Vagina (tissue), 2 donors: Measurements from ENCODE around the gene HEATR3. TPM values are rescaled to one million over a fixed set of nuclear protein-coding genes. Genes with fewer than 3 reads are reported as not detected.

Experiments used
- DNase-seq, 2 donors: peaks; one replicate each; pipeline ENCODE4 v3.0.0-alpha.2; 2017; ENCODE audit errors: extremely low spot score in 2 of 2
- H3K27ac ChIP-seq: fragments of 200-600 bp; sonication (generic); one replicate; pipeline ENCODE4 v1.5.1; 2019
- H3K27me3 ChIP-seq: fragments of 200-600 bp; sonication (generic); one replicate; pipeline ENCODE4 v1.5.1; 2019
- H3K36me3 ChIP-seq, 2 donors: fragments of 200-600 bp; sonication (generic); one replicate each; pipeline ENCODE4 v1.5.1; 2017 to 2019
- H3K4me1 ChIP-seq: fragments of 200-600 bp; sonication (generic); one replicate; pipeline ENCODE4 v1.5.1; 2019
- H3K4me3 ChIP-seq, 2 donors: fragments of 200-600 bp; sonication (generic); 1 replicate in 1 of 2; 2 replicates in 1 of 2; pipeline ENCODE4 v1.5.1; 2016 to 2019
- H3K9me3 ChIP-seq: fragments of 200-600 bp; sonication (generic); one replicate; pipeline ENCODE4 v1.5.1; 2019
- POLR2A ChIP-seq, 2 donors: fragments of 450-650 bp; IDR thresholded peaks; one replicate each; pipeline ENCODE4 v1.6.1; 2017; ENCODE audit warnings: antibody characterized with exemption in 2 of 2, mild to moderate bottlenecking in 2 of 2, moderate library complexity in 2 of 2
- POLR2AphosphoS5 ChIP-seq, 2 donors: sonication (generic); formaldehyde crosslinking; IDR thresholded peaks; one replicate each; pipeline ENCODE4 v1.9.0; 2017; ENCODE audit warnings: antibody characterized with exemption in 2 of 2, mild to moderate bottlenecking in 2 of 2, low read depth in 1 of 2; ENCODE audit not compliant: insufficient read depth in 1 of 2
- intact Hi-C: fragments of 100-400 bp; cut with DNase I; formaldehyde crosslinking; loops from one replicate; pipeline ENCODE4 v1.15.1; 2023
- total RNA-seq: library from RNA; depleted of rRNA; stranded (reverse); fragments of >200 nt; gene quantifications from one replicate; pipeline ENCODE4 v1.2.3, GENCODE V29; 2016
- TF ChIP-seq, protein P1 (sequence below), 3 experiments: fragments of 450-650 bp in 2 of 3; fragments of 200-600 bp in 1 of 3; sonication (generic) in 1 of 3; IDR thresholded peaks; one replicate each; pipeline ENCODE4 v1.5.1; 2017 to 2019; ENCODE audit warnings: antibody characterized with exemption in 3 of 3, mild to moderate bottlenecking in 2 of 3, moderate library complexity in 2 of 3

The HEATR3 gene
- total RNA-seq, 1 donor from 2014 or later: 16.5 TPM

DNA sequence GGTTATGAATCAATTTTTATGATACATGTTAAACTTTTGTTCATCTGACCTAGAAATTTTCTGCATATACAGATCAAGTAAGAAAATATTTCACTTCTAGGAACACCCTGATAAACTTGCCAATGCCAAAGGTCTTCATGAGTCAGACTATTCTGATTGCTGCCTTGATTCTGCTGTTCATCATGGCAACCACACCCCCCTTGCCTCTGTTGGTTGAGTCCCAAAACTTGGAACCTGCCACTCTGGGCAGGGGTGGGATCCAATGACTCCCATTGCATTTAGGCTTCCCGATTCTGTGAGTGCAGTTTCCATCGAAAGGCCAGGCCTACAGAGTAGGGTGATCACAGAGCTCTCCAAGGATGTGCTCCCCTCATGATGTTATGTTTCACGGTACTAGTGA is 71.5 kb downstream of the HEATR3 start:
- no peak for TF ChIP-seq POLR2A (IDR thresholded peaks at IDR 0.05)
- TF ChIP-seq, protein P1, sequence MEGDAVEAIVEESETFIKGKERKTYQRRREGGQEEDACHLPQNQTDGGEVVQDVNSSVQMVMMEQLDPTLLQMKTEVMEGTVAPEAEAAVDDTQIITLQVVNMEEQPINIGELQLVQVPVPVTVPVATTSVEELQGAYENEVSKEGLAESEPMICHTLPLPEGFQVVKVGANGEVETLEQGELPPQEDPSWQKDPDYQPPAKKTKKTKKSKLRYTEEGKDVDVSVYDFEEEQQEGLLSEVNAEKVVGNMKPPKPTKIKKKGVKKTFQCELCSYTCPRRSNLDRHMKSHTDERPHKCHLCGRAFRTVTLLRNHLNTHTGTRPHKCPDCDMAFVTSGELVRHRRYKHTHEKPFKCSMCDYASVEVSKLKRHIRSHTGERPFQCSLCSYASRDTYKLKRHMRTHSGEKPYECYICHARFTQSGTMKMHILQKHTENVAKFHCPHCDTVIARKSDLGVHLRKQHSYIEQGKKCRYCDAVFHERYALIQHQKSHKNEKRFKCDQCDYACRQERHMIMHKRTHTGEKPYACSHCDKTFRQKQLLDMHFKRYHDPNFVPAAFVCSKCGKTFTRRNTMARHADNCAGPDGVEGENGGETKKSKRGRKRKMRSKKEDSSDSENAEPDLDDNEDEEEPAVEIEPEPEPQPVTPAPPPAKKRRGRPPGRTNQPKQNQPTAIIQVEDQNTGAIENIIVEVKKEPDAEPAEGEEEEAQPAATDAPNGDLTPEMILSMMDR (IDR thresholded peaks at IDR 0.05): no peak
- no peak for TF ChIP-seq POLR2AphosphoS5 (IDR thresholded peaks at IDR 0.05; ENCODE audit: insufficient read depth in 1 of 2, low read depth in 1 of 2)
- intact Hi-C loops: no loop called here
- no peak for DNase-seq
- Histone ChIP-seq H3K4me3 (no peak overlapping the region), H3K27me3 (no peaks in the 10 kb centered on the region), H3K4me1 (no peaks in the 10 kb centered on the region), H3K27ac (no peak overlapping the region), H3K36me3 (no peaks in the 10 kb centered on the region), H3K9me3 (no peaks in the 10 kb centered on the region)

DNA sequence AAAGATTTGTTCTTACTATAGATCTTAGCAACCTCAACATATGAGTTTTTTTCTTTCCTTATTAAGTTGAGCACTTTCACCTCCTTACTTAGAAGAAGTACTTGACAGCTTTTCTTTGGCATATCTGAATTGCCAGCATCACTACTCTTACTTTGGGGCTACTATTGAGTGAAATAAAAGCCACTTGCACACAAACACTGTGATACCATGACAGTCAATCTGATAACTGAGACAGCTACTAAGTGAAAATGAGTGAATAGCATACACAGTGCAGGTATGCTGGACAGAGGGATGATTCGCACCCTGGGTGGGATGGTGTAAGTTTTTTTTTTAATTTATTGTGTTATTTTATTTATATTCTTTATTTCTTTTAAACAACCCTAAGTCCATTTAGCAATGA is 73.8 kb downstream of the HEATR3 start:
- H3K27me3 ChIP-seq: no peaks in the 10 kb centered on the region
- no peak overlapping the region for H3K27ac ChIP-seq
- TF ChIP-seq, protein P1 (IDR thresholded peaks at IDR 0.05): no peak
- no peak for TF ChIP-seq POLR2A (IDR thresholded peaks at IDR 0.05)
- no peak for TF ChIP-seq POLR2AphosphoS5 (IDR thresholded peaks at IDR 0.05; ENCODE audit: insufficient read depth in 1 of 2, low read depth in 1 of 2)
- no peaks in the 10 kb centered on the region for H3K9me3 ChIP-seq
- DNase-seq: no peak
- H3K4me3 ChIP-seq: no peak overlapping the region
- H3K4me1 ChIP-seq: no peaks in the 10 kb centered on the region
- intact Hi-C loops: no loop called here
- H3K36me3 ChIP-seq: no peaks in the 10 kb centered on the region

DNA sequence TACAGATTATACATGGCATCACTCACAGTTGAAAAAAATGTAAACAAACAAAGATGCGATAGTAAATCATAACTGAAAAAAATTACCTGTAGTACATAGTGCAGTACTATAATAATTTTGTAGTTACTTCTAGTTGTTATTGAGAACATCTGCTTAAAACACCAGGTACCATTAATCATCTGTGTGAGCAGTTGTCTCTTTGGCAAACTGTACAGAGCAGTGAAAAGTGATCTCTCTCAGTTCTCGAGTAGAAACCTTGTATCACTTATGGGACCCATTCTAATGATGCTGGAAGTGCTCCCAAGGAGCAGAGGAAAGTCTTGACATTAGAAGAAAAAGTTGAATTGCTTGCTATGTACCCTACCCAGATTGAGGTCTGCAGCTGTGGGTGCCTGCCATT is 78.4 kb downstream of the HEATR3 start:
- intact Hi-C loops: no loop called here

DNA sequence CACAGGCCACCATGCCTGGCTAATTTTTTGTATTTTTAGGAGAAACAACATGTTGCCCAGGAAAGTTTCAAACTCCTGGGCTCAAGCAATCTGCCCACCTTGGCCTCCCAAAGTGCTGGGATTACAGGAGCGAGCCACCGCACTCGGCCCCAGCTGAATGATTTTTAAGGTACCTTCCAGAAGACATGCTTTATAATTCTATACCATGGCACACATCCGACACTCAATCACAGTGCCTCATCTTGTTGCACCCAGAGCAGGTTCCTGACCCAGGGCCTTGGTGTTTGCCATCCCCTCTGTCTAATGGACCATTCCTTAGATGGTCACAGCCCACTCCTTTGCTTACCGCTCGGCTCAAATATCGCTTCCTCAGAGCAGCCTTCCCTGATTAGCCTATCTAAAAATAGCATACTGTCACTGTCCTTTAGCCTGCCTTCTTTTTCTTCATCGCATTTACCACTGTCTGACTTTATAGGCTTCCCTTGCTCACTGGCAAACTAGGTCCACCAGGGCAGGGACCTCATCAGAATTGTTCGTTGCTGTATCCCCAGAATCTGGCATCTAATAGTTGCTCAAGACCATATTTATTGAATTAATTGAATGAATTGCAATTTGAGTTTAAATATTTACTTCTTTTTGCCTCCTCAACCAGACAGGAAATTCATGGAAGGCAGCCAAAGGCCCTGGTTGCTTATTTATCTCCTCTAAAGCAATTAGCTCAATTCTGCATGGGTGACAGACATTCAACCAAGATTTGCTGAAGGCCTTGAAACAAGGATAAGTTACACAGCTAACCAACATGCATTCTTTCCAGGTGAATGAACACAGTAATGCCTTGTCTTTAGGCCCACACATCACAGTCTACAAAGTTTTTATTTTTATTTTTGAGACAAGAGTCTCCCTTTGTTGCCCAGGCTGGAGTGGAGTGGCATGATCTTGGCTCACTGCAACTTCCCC is 81.0 kb downstream of the HEATR3 start:
- H3K9me3 ChIP-seq: no peaks in the 10 kb centered on the region
- no peak for DNase-seq
- no peak overlapping the region for H3K27ac ChIP-seq
- TF ChIP-seq POLR2AphosphoS5 (IDR thresholded peaks at IDR 0.05; ENCODE audit: insufficient read depth in 1 of 2, low read depth in 1 of 2) (no peak), POLR2A (IDR thresholded peaks at IDR 0.05) (no peak)
- TF ChIP-seq, protein P1 (IDR thresholded peaks at IDR 0.05): no peak
- H3K27me3 ChIP-seq: no peaks in the 10 kb centered on the region
- no peak overlapping the region for H3K4me3 ChIP-seq
- intact Hi-C loops: no loop called here
- no peaks in the 10 kb centered on the region for H3K4me1 ChIP-seq
- H3K36me3 ChIP-seq: no peaks in the 10 kb centered on the region

More for the DNA sequence above, 78.4 kb downstream of the HEATR3 start:
- DNase-seq: no peak
- no peaks in the 10 kb centered on the region for H3K27me3 ChIP-seq
- no peaks in the 10 kb centered on the region for H3K4me1 ChIP-seq
- H3K4me3 ChIP-seq: no peak overlapping the region
- TF ChIP-seq, protein P1 (IDR thresholded peaks at IDR 0.05): no peak
- TF ChIP-seq POLR2A (IDR thresholded peaks at IDR 0.05): no peak
- no peak for TF ChIP-seq POLR2AphosphoS5 (IDR thresholded peaks at IDR 0.05; ENCODE audit: insufficient read depth in 1 of 2, low read depth in 1 of 2)
- no peaks in the 10 kb centered on the region for H3K9me3 ChIP-seq
- H3K27ac ChIP-seq: no peak overlapping the region
- no peaks in the 10 kb centered on the region for H3K36me3 ChIP-seq

DNA sequence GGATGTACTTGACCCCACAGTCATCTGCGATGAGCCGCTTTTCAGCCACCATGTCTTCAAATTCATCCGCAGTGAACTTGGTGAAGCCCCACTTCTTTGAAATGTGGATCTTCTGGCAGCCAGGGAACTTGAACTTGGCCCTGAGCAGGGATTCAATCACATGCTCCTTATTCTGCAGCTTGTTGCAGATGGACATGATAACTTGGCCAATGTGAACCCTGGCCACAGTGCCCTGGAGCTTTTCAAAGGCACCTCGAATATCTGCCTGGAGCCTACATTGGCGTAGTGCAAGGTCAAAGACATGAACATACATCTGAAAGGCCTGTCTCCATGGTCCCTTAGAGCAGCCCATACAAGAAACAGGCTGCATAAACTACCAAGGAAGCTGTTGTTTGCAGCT is 85.6 kb downstream of the HEATR3 start:
- no peak for TF ChIP-seq POLR2AphosphoS5 (IDR thresholded peaks at IDR 0.05; ENCODE audit: insufficient read depth in 1 of 2, low read depth in 1 of 2)
- TF ChIP-seq, protein P1 (IDR thresholded peaks at IDR 0.05): no peak
- TF ChIP-seq POLR2A (IDR thresholded peaks at IDR 0.05): no peak
- Histone ChIP-seq H3K9me3 (no peaks in the 10 kb centered on the region), H3K27me3 (no peaks in the 10 kb centered on the region), H3K4me1 (peaks cover 23% of the 10 kb centered on the region), H3K4me3 (no peak overlapping the region), H3K27ac (no peak overlapping the region), H3K36me3 (no peaks in the 10 kb centered on the region)
- intact Hi-C loops: loop anchor here (5.0 kb wide), 1 partner anchor 51 kb away; no protein-coding TSS in a partner anchor
- DNase-seq: no peak
